ENCODE measurements around the gene ACBD4.

Gene ACBD4

GRCh38 chr17:45171338-45172231, 36.1 kb downstream of the ACBD4 start:
- Histone ChIP-seq H3K4me1 (ENCODE audit: low read depth, poor library complexity, severe bottlenecking) (peaks cover 26% of the 10 kb centered on the region), H3K9ac (peak overlapping the region; percentile 69; the same call in 1 of the 2 replicates), H3K79me2 (ENCODE audit: insufficient read depth, low read depth) (no peaks in the 10 kb centered on the region), H2AFZ (ENCODE audit: low read depth) (peak overlapping the region; percentile 66; the same call in 1 of the 2 replicates), H3K27ac (peak overlapping the region; percentile 59; the same call in 1 of the 2 replicates), H3K4me2 (peak overlapping the region; percentile 83; the same call in 1 of the 2 replicates), H3K27me3 (ENCODE audit: insufficient read depth, low read depth) (no peaks in the 10 kb centered on the region), H3K4me3 (IDR thresholded peaks at IDR 0.05; ENCODE audit: insufficient read depth, low read depth, low read length) (no peak overlapping the region), H3K36me3 (ENCODE audit: insufficient read depth) (no peaks in the 10 kb centered on the region), H4K20me1 (ENCODE audit: insufficient read depth) (no peaks in the 10 kb centered on the region)
- TF ChIP-seq CTCF (conservative IDR thresholded peaks at IDR 0.05; ENCODE audit: low read depth, low read length) = no peak

- no peak overlapping the region for H3K4me3 ChIP-seq (IDR thresholded peaks at IDR 0.05; ENCODE audit: insufficient read depth, low read depth, low read length)
- H3K9ac ChIP-seq = peak overlapping the region; percentile 69; the same call in 1 of the 2 replicates
- peak overlapping the region; percentile 83; the same call in 1 of the 2 replicates for H3K4me2 ChIP-seq
- H3K36me3 ChIP-seq (ENCODE audit: insufficient read depth) = no peaks in the 10 kb centered on the region
- H4K20me1 ChIP-seq (ENCODE audit: insufficient read depth) = no peaks in the 10 kb centered on the region
- H3K27me3 ChIP-seq (ENCODE audit: insufficient read depth, low read depth) = no peaks in the 10 kb centered on the region
- peak overlapping the region; percentile 66 for H2AFZ ChIP-seq (ENCODE audit: low read depth)
- no peaks in the 10 kb centered on the region for H3K79me2 ChIP-seq (ENCODE audit: insufficient read depth, low read depth)
- peaks cover 26% of the 10 kb centered on the region for H3K4me1 ChIP-seq (ENCODE audit: low read depth, poor library complexity, severe bottlenecking)
- no peak for TF ChIP-seq CTCF (conservative IDR thresholded peaks at IDR 0.05; ENCODE audit: low read depth, low read length)
- H3K27ac ChIP-seq = peak overlapping the region; percentile 59; the same call in 1 of the 2 replicates
These were observed 36.7 kb downstream of the ACBD4 start for GRCh38 chr17:45172232-45172540.

- peak overlapping the region; percentile 59 for H3K27ac ChIP-seq
- H4K20me1 ChIP-seq (ENCODE audit: insufficient read depth) = no peaks in the 10 kb centered on the region
- H2AFZ ChIP-seq (ENCODE audit: low read depth) = peak overlapping the region; percentile 66
- H3K4me2 ChIP-seq = peak overlapping the region; percentile 83
- peaks cover 26% of the 10 kb centered on the region for H3K4me1 ChIP-seq (ENCODE audit: low read depth, poor library complexity, severe bottlenecking)
- TF ChIP-seq CTCF (conservative IDR thresholded peaks at IDR 0.05; ENCODE audit: low read depth, low read length) = no peak
- H3K4me3 ChIP-seq (IDR thresholded peaks at IDR 0.05; ENCODE audit: insufficient read depth, low read depth, low read length) = no peak overlapping the region
- no peaks in the 10 kb centered on the region for H3K27me3 ChIP-seq (ENCODE audit: insufficient read depth, low read depth)
- no peaks in the 10 kb centered on the region for H3K79me2 ChIP-seq (ENCODE audit: insufficient read depth, low read depth)
- H3K9ac ChIP-seq = peak overlapping the region; percentile 69
- no peaks in the 10 kb centered on the region for H3K36me3 ChIP-seq (ENCODE audit: insufficient read depth)
These were observed 37.2 kb downstream of the ACBD4 start for GRCh38 chr17:45172541-45173286.

GRCh38 chr17:45175759-45176115, 40.2 kb downstream of the ACBD4 start:
- Histone ChIP-seq H3K4me2 (no peak overlapping the region), H4K20me1 (ENCODE audit: insufficient read depth) (no peaks in the 10 kb centered on the region), H3K79me2 (ENCODE audit: insufficient read depth, low read depth) (no peaks in the 10 kb centered on the region), H3K4me3 (IDR thresholded peaks at IDR 0.05; ENCODE audit: insufficient read depth, low read depth, low read length) (no peak overlapping the region), H3K27ac (no peak overlapping the region), H2AFZ (ENCODE audit: low read depth) (no peak overlapping the region; the same call in 1 of the 2 replicates), H3K9ac (no peak overlapping the region), H3K27me3 (ENCODE audit: insufficient read depth, low read depth) (no peaks in the 10 kb centered on the region), H3K36me3 (ENCODE audit: insufficient read depth) (no peaks in the 10 kb centered on the region), H3K4me1 (ENCODE audit: low read depth, poor library complexity, severe bottlenecking) (peaks cover 26% of the 10 kb centered on the region)
- TF ChIP-seq CTCF (conservative IDR thresholded peaks at IDR 0.05; ENCODE audit: low read depth, low read length) = no peak

All from KMS-11 (cell line).